Esophagus muscularis mucosa (tissue), 4 donors: ENCODE measurements around the gene PTPMT1.

Source experiments
- CTCF ChIP-seq, 3 experiments: fragments of 200-600 bp in 2 of 3; fragments of 450-650 bp in 1 of 3; sonication (generic) in 2 of 3; IDR thresholded peaks; one replicate each; pipeline ENCODE4 v1.5.1; 2017 to 2019; ENCODE audit warnings: antibody characterized with exemption in 3 of 3, mild to moderate bottlenecking in 2 of 3, moderate library complexity in 1 of 3
- EP300 ChIP-seq: sonication (generic); formaldehyde crosslinking; IDR thresholded peaks from one replicate; pipeline ENCODE4 v1.6.1; 2017; ENCODE audit warnings: antibody characterized with exemption
- POLR2A ChIP-seq: fragments of 450-650 bp; IDR thresholded peaks from one replicate; pipeline ENCODE4 v1.6.1; 2017; ENCODE audit warnings: antibody characterized with exemption, moderate library complexity, mild to moderate bottlenecking, low read depth
- POLR2AphosphoS5 ChIP-seq, 2 donors: sonication (generic); formaldehyde crosslinking; IDR thresholded peaks; one replicate each; pipeline ENCODE4 v1.6.1; 2017; ENCODE audit warnings: antibody characterized with exemption in 2 of 2

- TF ChIP-seq CTCF (IDR thresholded peaks at IDR 0.05) (no peak), EP300 (no peak), POLR2A (no peak), POLR2AphosphoS5 (IDR thresholded peaks at IDR 0.05) (no peak)
Measured at GRCh38 chr11:47586098-47586855, 20.9 kb downstream of the PTPMT1 start, which contains the start of gene FAM180B.
